Activated CD4-positive, alpha-beta T cell treated with anti-CD3 and anti-CD28 coated beads for 24 hours (primary cell): ENCODE results near the gene HNMT.
"Not testable (repeated sequence)": the region's sequence is repeated elsewhere in the genome, so short reads cannot be mapped to it uniquely, and the experiment has no call there.

ENCODE experiments used
- DNase-seq, 2 donors: peaks; one replicate each; pipeline ENCODE4 v3.0.0-alpha.2; 2020; ENCODE audit warnings: low read depth in 2 of 2

Gene HNMT

GRCh38 chr2:137975280-137976271, 11.3 kb downstream of the HNMT start:
- DNase-seq: no peak

- DNase-seq: no peak
Observed at GRCh38 chr2:137976274-137976673, 12.0 kb downstream of the HNMT start.

- DNase-seq: no peak
Observed at GRCh38 chr2:137977790-137978189, 13.5 kb downstream of the HNMT start.

GRCh38 chr2:137980459-137980858, 16.2 kb downstream of the HNMT start:
- DNase-seq: no peak

- no peak for DNase-seq
Observed at GRCh38 chr2:137981112-137981656, 16.9 kb downstream of the HNMT start.

GRCh38 chr2:137983581-137983980, 19.3 kb downstream of the HNMT start:
- DNase-seq: no peak

- DNase-seq: no peak
Observed at GRCh38 chr2:137986268-137986667, 22.0 kb downstream of the HNMT start.

- DNase-seq: no peak
Observed at GRCh38 chr2:137987011-137987410, 22.7 kb downstream of the HNMT start.

GRCh38 chr2:137991078-137991477, 26.8 kb downstream of the HNMT start:
- DNase-seq: no peak

GRCh38 chr2:137992039-137992646, 27.9 kb downstream of the HNMT start:
- no peak for DNase-seq

GRCh38 chr2:137993715-137994476, 29.6 kb downstream of the HNMT start:
- not testable (repeated sequence) for DNase-seq

GRCh38 chr2:137995368-137995767, 31.1 kb downstream of the HNMT start:
- DNase-seq: not testable (repeated sequence)

GRCh38 chr2:137996158-137996557, 31.9 kb downstream of the HNMT start:
- DNase-seq: not testable (repeated sequence)

GRCh38 chr2:137997733-137998132, 33.5 kb downstream of the HNMT start:
- no peak for DNase-seq

GRCh38 chr2:137998503-137998902, 34.2 kb downstream of the HNMT start:
- DNase-seq: no peak

GRCh38 chr2:137999273-137999672, 35.0 kb downstream of the HNMT start:
- no peak for DNase-seq

GRCh38 chr2:138000009-138000408, 35.7 kb downstream of the HNMT start:
- no peak for DNase-seq

- no peak for DNase-seq
Observed at GRCh38 chr2:138000796-138001195, 36.5 kb downstream of the HNMT start.

- DNase-seq: no peak
Observed at GRCh38 chr2:138003411-138003810, 39.1 kb downstream of the HNMT start.

GRCh38 chr2:138007431-138007830, 43.2 kb downstream of the HNMT start:
- no peak for DNase-seq

GRCh38 chr2:138009622-138010021, 45.3 kb downstream of the HNMT start:
- DNase-seq: no peak

GRCh38 chr2:138010890-138011289, 46.6 kb downstream of the HNMT start:
- DNase-seq: no peak
